Stomach (tissue), 9 donors: ENCODE results near the gene GPNMB. TPM values are rescaled to one million over a fixed set of nuclear protein-coding genes. Genes with fewer than 3 reads are reported as not detected.

Experiments used
- DNase-seq, 2 donors: peaks; one replicate each; pipeline versions ENCODE4 v3.0.0 to v3.0.0-alpha.2; 2013 to 2019
- H3K27ac ChIP-seq, 5 donors: fragments of 200-600 bp in 4 of 5; sonication (generic) in 4 of 5; one replicate each; pipeline ENCODE4 v1.5.1; 2013 to 2019; ENCODE audit warnings: mild to moderate bottlenecking in 1 of 5, moderate library complexity in 1 of 5
- H3K27me3 ChIP-seq, 3 donors: fragments of 200-600 bp; sonication (generic); one replicate each; pipeline ENCODE4 v1.5.1; 2017 to 2019; ENCODE audit warnings: mixed run types in 1 of 3
- H3K36me3 ChIP-seq, 4 donors: fragments of 200-600 bp; sonication (generic); 1 replicate in 3 of 4; 2 replicates in 1 of 4; pipeline ENCODE4 v1.5.1; 2016 to 2019
- H3K4me1 ChIP-seq, 4 donors: fragments of 200-600 bp; sonication (generic); one replicate each; pipeline ENCODE4 v1.5.1; 2016 to 2019
- H3K4me3 ChIP-seq, 4 donors: fragments of 200-600 bp; sonication (generic) in 3 of 4; one replicate each; pipeline ENCODE4 v1.5.1; 2016 to 2019; ENCODE audit warnings: mild to moderate bottlenecking in 1 of 4
- H3K9me3 ChIP-seq, 4 donors: fragments of 200-600 bp; sonication (generic); one replicate each; pipeline ENCODE4 v1.5.1; 2016 to 2019
- EP300 ChIP-seq: sonication (generic); formaldehyde crosslinking; IDR thresholded peaks from one replicate; pipeline ENCODE4 v1.6.1; 2017; ENCODE audit warnings: antibody characterized with exemption
- POLR2A ChIP-seq, 4 donors: fragments of 450-650 bp; IDR thresholded peaks; one replicate each; pipeline ENCODE4 v1.6.1; 2016; ENCODE audit warnings: antibody characterized with exemption in 4 of 4, control low read depth in 2 of 4, mild to moderate bottlenecking in 1 of 4, moderate library complexity in 1 of 4
- POLR2AphosphoS5 ChIP-seq, 3 donors: sonication (generic); formaldehyde crosslinking; IDR thresholded peaks; one replicate each; pipeline ENCODE4 v1.6.1; 2016; ENCODE audit warnings: antibody characterized with exemption in 3 of 3
- WGBS, 5 donors: extraction: QIAGEN DNeasy Blood & Tissue Kit in 3 of 5; methylation state at CpG; one replicate each; pipeline versions ENCODE4 v1.1.5 to v1.1.7; 2013 to 2018; 5-methylcytosine and 5-hydroxymethylcytosine counted together
- intact Hi-C: fragments of 100-400 bp; cut with DNase I; formaldehyde crosslinking; loops from one replicate; pipeline ENCODE4 v1.15.1; 2023; ENCODE audit warnings: low total_unique reads
- polyA plus RNA-seq, 3 donors: library from polyadenylated mRNA; stranded (reverse); fragments of 200-250 nt; gene quantifications; one replicate each; pipeline ENCODE4 v1.2.3, GENCODE V29; 2013
- total RNA-seq, 5 donors: library from RNA; depleted of rRNA; stranded (reverse); fragments of >200 nt; gene quantifications; one replicate each; pipeline versions ENCODE4 v1.1.0 to v1.2.3, GENCODE V29; 2014 to 2016
- TF ChIP-seq, protein P1 (sequence below), 7 experiments: fragments of 450-650 bp in 4 of 7; fragments of 200-600 bp in 3 of 7; sonication (generic) in 3 of 7; IDR thresholded peaks; one replicate each; pipeline ENCODE4 v1.5.1; 2016 to 2019; ENCODE audit warnings: antibody characterized with exemption in 7 of 7, control low read depth in 2 of 7, mild to moderate bottlenecking in 1 of 7
- donor health status: healthy with polysubstance abuse.
- donor health status: Bipolar disorder and iron deficiency.
- donor health status: healthy.

The GPNMB gene
- total and polyA plus RNA-seq, 8 donors = 6.1 to 32.7 (median 24.0) TPM

DNA sequence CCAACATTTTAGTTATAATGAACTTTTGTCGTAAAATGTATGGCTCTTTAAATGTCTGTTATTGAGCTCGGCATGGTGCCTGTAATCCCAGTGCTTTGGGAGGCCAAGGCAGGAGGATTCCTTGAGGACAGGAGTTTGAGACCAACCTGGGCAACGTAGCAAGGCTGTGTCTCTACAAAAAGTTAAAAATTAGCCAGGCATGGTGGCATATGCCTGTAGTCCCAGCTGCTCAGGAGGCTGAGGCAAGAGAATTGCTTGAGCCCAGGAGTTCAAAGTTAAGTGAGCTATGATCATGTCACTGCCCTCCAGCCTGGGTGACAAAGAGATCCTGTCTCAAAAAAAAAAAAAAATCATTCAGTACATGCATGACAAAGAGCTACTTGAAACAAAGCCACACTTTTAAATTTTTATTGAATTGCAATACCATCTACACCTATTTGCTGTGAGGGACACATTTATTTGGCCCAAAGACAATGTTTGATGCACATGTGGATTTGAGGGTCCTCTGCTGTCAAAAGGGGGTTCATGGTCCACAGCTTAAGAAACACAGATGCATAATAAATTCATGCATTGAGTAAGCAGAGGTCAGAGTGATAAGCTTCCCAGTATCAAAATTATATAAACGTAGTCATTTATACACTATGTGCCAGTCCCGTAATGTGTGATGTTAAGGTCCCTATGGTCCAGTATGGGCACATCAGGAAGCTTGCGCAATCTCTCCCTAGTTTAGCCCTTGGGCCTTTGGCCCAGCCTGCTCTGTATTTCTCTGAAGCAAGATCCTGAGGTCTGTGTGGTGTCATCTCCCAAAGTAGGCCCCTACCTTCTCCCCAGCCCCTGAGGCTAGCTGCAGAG, 48.2 kb downstream of the GPNMB start:
- WGBS, 5 donors = 71 to 88% (median 84%) methylated on average over 6 of the region's 6 CpGs
- Histone ChIP-seq H3K4me1 (peaks cover 0 to 7% (median 3%) of the 10 kb centered on the region in 4 donors), H3K36me3 (no peaks in the 10 kb centered on the region), H3K27me3 (peaks cover 0 to 18% (median 0%) of the 10 kb centered on the region in 3 donors), H3K4me3 (no peak overlapping the region), H3K27ac (no peak overlapping the region), H3K9me3 (no peaks in the 10 kb centered on the region)
- intact Hi-C loops = no loop called here
- TF ChIP-seq EP300 (no peak), POLR2A (IDR thresholded peaks at IDR 0.05) (no peak)
- TF ChIP-seq, protein P1, sequence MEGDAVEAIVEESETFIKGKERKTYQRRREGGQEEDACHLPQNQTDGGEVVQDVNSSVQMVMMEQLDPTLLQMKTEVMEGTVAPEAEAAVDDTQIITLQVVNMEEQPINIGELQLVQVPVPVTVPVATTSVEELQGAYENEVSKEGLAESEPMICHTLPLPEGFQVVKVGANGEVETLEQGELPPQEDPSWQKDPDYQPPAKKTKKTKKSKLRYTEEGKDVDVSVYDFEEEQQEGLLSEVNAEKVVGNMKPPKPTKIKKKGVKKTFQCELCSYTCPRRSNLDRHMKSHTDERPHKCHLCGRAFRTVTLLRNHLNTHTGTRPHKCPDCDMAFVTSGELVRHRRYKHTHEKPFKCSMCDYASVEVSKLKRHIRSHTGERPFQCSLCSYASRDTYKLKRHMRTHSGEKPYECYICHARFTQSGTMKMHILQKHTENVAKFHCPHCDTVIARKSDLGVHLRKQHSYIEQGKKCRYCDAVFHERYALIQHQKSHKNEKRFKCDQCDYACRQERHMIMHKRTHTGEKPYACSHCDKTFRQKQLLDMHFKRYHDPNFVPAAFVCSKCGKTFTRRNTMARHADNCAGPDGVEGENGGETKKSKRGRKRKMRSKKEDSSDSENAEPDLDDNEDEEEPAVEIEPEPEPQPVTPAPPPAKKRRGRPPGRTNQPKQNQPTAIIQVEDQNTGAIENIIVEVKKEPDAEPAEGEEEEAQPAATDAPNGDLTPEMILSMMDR (IDR thresholded peaks at IDR 0.05) = no peak
- no peak for DNase-seq

DNA sequence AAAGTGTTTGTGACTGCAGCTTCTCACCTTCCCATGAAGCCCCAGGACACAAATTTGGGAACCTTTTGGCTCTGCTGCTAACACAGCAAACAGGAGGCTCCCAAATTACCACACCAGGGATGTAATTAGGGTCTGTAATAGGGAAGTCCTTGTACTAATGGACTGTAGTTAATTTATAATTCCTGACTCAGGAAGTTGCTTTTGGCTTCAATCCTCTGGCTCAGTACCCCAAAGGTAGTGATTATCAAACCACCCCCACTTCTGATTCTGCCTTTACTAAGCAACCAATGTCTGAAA, 48.8 kb downstream of the GPNMB start:
- DNase-seq = no peak
- intact Hi-C loops = no loop called here
- H3K9me3 ChIP-seq = no peaks in the 10 kb centered on the region
- peaks cover 4 to 12% (median 9%) of the 10 kb centered on the region in 4 donors for H3K4me1 ChIP-seq
- peaks cover 0 to 18% (median 0%) of the 10 kb centered on the region in 3 donors for H3K27me3 ChIP-seq
- H3K27ac ChIP-seq = no peak overlapping the region
- H3K36me3 ChIP-seq = no peaks in the 10 kb centered on the region
- H3K4me3 ChIP-seq = no peak overlapping the region
- TF ChIP-seq, protein P1 (IDR thresholded peaks at IDR 0.05) = no peak
- TF ChIP-seq EP300 (no peak), POLR2AphosphoS5 (IDR thresholded peaks at IDR 0.05) (no peak), POLR2A (IDR thresholded peaks at IDR 0.05) (no peak)

DNA sequence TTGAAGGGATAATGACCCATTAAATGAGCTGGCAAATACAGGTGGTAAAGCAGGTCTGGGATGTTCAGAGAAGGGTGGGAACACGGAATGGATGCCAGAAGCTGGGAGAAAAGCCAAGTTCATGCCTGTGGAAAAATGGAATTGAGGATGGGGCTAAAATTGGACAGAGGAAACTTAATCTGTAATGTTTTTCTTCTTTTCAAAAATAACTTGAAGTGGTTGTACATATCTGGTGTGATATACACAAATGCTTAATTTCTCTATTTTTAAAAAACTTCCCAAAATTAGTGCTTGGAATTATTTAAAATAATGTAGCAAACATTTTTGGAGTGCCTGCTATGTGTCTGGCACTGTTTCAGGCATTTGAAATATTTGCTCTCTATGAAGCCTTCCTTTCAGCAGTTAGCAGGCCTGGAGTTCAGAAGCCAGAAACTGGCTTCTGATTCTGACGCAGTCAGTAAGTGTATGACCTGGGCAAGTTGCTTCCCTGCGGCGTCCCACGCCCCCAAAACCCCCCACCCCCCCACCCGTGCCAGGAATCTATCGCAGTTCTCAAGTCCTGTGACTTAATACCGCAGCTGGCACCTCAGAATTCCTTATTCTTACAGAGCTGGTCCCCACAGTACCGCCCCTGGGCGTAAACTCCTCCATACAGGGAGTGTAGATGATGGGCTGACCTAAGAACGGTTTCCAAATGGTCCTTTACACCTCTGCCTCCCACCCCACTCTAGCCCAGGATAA, 51.7 kb downstream of the GPNMB start:
- no peak for TF ChIP-seq EP300
- TF ChIP-seq POLR2AphosphoS5 (IDR thresholded peaks at IDR 0.05) = no peak
- TF ChIP-seq POLR2A (IDR thresholded peaks at IDR 0.05) = no peak
- TF ChIP-seq, protein P1 (IDR thresholded peaks at IDR 0.05) = no peak
- peak overlapping the region; percentile 88 to 96 (median 90) for H3K4me3 ChIP-seq
- H3K27ac ChIP-seq = peak overlapping the region; percentile 3 to 92 (median 87)
- WGBS, 5 donors = 70 to 87% (median 80%) methylated on average over 11 of the region's 11 CpGs
- no peaks in the 10 kb centered on the region for H3K9me3 ChIP-seq
- peaks cover 17 to 42% (median 32%) of the 10 kb centered on the region in 4 donors for H3K4me1 ChIP-seq
- intact Hi-C loops = no loop called here
- peak in 1 of 2 donors; percentile 68 for DNase-seq
- peaks cover 0 to 12% (median 0%) of the 10 kb centered on the region in 3 donors for H3K27me3 ChIP-seq
- H3K36me3 ChIP-seq = peaks cover 2 to 22% (median 17%) of the 10 kb centered on the region in 4 donors

DNA sequence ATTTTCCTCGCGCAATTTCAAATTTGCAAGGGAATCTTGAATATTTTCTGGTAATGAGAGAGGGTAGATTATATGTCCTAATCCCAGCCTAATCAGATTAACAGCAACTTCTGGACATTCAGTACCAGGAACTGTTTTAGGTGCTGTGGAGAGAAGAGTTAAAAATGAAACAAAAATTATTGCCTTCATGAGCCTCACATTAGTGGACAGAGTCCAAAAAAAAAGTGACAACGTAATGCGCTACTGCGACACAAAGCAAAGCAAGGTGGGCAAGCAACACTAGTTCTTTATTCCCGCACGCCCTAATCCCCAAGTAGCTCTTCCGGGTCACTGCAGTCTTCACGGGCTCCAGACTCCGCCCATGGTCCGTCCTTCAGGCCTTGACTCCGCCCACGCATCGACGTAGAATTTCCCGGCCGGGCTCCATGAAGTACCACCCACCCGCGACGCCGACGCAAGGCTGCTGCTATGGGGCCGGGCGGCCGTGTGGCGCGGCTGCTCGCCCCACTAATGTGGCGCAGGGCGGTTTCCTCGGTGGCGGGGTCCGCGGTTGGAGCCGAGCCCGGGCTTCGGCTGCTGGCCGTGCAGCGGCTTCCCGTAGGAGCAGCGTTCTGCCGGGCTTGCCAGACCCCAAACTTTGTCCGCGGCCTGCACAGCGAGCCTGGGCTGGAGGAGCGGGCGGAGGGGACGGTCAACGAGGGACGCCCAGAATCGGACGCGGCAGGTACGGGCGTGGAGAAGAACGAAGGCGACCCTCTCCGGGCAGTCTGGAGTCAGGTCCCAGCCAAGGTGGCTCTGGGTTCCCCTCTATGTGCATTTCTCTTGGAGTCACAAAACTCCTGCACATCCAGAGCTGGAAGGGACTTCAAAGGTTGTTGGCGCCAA, 52.6 kb downstream of the GPNMB start, which contains the start of gene MALSU1:
Gene MALSU1 (plus strand): TSS at position 455 of the 885 bp plus-strand sequence. CDS start 14 bp downstream, at position 469.
- intact Hi-C loops = no loop called here
- H3K36me3 ChIP-seq = peaks cover 3 to 27% (median 20%) of the 10 kb centered on the region in 4 donors
- H3K27ac ChIP-seq = peak within 1 kb of the TSS; percentile 70 to 92 (median 87)
- H3K4me3 ChIP-seq = peak within 1 kb of the TSS; percentile 88 to 96 (median 90)
- peak; percentile 98 to 99 for DNase-seq
- peaks cover 17 to 50% (median 36%) of the 10 kb centered on the region in 4 donors for H3K4me1 ChIP-seq
- peak; percentile 69 to 97 (median 92) for TF ChIP-seq POLR2AphosphoS5 (IDR thresholded peaks at IDR 0.05)
- TF ChIP-seq POLR2A (IDR thresholded peaks at IDR 0.05) = peak in 2 of 4 donors; percentile 4 to 70
- TF ChIP-seq, protein P1 (IDR thresholded peaks at IDR 0.05) = no peak
- TF ChIP-seq EP300 = no peak
- peaks cover 0 to 5% (median 0%) of the 10 kb centered on the region in 3 donors for H3K27me3 ChIP-seq
- H3K9me3 ChIP-seq = no peaks in the 10 kb centered on the region
- WGBS, 5 donors = 1 to 3% (median 1%) methylated on average over 42 to 59 of the region's 59 CpGs
